ENCODE data around the gene BORCS6.

Gene BORCS6

DNA sequence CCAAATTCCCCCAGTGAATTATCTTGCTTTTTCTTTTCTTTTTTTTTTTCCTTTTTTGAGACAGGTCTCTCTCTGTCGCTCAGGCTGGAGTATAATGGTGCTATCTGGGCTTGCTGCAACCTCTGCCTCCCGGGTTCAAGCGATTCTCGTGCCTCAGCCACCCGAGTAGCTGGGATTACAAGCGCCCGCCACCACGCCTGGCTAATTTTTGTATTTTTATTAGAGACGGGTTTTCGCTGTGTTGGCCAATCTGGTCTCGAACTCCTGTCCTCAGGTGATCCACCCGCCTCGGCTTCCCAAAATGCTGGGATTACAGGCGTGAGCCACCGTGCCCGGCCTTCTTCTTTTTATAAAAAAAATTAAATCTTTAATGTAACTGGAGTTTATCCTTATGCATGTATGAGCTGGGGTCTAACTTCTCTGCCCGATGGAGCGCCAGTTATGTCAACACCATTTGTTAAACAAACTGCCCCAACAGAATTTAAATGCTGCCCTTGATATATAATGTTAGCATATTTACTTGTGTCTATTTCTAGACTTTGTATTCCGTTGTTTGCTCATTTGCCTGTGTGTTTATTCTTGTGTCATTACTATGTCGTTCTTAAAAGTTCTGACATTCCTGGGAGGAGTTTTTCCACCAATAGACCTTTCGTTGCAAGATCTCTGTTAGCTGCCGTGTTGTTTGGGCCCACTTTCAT lies 20.9 kb upstream of the BORCS6 start:
- no peak for DNase-seq (ENCODE audit: low read depth in 2 of 2)

DNA sequence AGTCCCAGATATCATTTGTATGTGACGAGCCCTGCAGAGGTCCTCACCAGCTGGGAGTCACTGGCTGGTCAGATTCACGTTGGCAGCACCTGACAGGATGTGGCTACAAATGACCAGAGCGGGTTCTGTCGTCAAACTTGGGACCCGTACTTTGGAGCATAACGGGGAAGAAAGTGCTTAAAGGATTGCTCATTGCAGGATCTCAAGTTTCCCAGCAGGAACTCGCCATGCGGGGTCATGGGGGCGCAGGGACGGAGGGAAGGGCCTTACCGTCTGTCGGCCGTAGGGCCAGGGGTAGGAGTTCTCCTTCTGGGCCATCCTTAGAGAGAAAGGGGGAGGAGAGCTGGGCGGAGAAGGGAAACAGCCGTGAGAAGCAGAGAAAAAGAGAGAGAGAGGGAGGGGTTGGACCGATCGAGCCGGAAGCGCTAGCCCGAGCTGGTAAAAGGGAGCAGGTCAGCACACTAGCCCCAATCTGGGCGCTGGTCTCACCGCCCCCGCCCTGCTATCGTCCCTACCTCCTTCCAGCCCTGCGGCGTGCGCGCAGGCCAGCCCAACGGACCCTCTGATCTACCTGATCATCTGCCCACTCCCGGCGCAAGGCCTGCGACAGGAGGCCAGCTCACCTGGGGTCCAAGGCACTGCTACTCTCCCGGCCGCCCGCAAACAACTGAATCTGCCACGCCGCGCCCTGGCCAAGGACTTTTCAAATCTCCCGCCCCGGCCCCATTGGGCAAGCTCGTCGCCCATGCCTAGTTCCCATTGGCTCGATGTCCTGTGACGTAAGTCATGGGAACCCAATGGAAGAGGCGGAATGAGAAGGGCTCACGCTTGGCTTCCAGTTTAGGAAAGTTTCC lies 20.2 kb upstream of the BORCS6 start, which contains the start of gene AURKB:
TSS of gene AURKB (minus strand) at position 669 of the 854 bp plus-strand sequence. CDS start at position 318, 351 bp downstream.
- DNase-seq (ENCODE audit: low read depth in 2 of 2) = peak; percentile 84 to 91

DNA sequence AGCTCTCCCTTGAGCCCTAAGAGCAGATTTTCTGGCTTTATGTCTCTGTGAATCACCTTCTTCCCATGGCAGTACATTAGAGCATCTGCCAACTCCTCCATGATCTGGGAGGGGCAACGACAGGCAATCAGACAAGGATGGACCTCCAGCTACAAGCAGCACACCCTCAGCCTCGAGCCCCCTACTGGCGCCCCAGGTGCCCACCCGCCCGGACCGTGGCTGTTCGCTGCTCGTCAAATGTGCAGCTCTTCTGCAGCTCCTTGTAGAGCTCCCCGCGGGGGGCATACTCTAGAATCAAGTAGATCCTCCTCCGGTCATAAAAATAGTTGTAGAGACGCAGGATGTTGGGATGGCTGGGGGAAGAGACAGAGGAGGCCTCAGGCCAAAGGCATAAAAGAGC lies 16.6 kb upstream of the BORCS6 start:
- no peak for DNase-seq (ENCODE audit: low read depth in 2 of 2)

DNA sequence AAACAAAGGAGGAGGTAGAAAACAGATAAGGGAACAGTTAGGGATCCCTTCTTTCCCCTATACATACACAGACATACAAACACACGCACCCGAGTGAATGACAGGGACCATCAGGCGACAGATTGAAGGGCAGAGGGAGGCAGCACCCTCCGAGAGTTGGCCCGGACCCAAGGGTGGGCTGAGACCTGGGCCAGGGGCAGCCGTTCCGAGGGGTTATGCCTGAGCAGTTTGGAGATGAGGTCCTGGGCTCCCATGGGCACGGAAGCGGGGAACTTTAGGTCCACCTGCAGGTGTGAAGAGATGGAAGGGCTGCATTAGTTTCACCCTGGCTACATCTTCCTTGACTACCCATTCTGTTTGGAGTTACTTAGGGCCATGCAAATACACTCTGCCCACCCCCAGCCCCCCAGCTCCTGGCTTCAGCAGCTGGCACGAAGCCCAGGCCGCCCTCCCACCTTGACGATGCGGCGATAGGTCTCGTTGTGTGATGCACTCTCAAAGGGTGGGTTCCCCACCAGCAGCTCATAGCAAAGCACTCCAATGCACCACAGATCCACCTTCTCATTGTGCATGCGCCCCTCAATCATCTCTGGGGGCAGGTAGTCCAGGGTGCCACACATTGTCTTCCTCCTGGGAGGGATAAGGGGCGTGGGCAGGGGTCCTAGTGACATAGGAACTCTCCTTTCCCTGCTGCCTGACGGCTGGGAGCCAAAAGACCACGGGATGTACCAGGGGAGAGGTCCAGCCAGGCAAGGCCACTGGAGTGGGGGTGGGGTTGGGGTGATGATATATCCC lies 15.0 kb upstream of the BORCS6 start:
- no peak for DNase-seq (ENCODE audit: low read depth in 2 of 2)

DNA sequence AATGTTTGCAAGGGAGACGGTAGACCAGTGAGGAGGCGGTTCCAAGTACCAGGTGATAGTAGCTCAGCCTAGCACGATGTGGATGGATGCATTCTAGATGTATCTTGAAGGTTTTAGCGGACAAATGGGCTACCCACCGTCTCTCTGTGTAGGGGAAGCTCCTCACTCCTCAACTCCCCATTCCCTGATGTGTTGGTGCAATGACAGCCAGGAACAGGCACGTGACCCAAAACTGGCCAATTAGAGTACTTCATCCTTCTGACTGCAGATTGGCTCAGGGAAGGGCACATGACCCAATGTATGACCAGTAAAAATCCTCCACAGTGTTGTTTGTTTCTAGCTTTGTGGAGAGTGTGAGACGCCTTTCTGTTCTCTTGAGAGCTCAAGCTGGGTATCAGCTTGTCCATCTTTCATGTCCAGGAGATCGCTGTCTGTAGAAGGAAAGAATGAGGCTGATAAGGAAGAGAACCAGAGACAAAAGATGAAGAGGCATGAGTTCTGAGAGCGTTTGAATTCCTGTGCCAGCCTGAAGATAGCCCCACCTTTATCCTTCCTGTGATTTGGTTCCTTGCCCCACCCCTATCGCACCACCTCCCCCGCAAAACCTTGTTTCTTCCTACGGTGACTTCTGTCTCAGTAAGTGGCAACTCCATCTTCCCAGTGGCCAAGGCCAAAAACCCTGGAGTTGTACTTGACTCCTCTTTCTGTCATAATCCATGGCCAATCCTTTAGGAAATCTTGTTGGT lies 2.3 kb upstream of the BORCS6 start:
- DNase-seq (ENCODE audit: low read depth in 2 of 2) = no peak

DNA sequence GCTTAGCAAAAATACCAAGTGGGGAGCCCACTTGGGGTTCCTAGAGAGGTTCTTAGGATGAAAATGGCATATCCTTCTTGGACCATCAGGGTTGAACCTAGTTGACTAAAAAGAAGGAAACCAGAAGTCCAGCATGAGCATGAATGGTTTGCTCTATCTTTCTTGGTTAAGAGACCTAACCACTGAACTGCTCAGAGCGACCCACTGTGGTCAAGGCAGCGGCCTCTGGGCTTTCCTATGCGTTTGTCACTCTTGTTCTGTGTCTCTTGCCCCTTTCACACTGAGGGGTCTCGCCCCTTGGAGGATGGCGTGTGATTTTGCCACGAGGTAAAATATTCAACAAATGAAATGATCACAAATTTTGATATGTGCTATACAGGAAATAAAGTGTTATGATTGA lies 526 bp upstream of the BORCS6 start:
- no peak for DNase-seq (ENCODE audit: low read depth in 2 of 2)

DNA sequence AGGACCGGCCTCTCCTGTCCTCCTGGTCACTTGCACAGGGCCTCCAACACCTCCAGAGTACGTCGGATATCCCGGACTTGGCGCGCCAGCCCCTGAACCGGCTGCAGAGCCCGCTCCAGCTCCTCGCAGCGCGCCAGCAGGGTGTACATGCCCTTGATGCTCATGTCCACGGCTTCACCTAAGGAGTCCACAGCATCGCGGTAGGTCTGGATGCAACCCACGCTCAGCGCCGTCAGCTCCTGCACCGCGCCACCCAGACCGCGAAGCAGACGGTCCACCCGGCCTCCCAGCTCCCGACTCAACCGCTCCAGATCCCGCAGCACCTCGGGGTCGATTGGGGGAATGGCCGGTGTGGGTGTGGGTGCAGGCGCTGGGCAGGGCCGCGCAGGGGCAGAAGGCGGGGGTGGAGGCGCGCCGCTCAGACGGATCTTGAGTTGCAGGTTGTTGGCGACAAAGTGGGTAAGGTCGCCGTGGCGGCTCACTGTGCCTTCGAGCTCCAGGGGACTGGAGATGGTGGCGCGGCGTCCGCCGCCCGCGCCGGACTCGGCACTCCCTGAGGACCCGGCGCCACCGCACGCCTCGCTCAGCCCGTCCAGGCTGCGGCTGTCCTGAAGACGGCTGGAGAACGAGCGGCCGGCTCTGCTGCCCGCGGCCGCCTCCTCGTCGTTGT lies 804 bp downstream of the BORCS6 start:
- no peak for DNase-seq (ENCODE audit: low read depth in 2 of 2)

DNA sequence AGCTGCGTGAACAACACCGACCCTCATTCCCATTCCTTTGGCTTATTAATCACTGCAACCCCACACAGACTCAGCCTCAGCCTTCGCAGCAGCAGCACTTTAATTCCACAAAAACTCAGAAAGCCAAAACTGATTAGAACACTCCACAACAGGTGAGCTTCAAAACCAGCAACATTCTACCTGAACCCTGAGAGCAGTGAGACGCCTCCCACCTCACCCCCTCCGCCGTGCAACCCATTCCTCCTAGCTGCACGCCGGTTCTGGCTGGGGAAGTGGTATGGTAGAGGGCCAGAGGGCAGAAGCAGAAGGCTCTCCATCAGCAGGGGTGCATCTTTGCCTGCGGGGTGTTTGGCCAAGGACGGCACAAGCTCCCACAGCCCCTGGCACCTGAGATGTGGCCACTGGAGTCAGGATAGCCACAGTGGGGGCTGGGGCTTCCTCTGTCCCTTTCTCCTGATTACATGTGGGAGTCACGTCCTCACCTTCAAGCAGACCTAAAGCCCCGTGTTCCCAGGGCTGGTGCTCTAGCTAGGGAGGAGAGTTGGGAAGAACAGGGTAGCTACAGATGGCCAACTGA lies 1.6 kb downstream of the BORCS6 start:
- DNase-seq (ENCODE audit: low read depth in 2 of 2) = no peak

DNA sequence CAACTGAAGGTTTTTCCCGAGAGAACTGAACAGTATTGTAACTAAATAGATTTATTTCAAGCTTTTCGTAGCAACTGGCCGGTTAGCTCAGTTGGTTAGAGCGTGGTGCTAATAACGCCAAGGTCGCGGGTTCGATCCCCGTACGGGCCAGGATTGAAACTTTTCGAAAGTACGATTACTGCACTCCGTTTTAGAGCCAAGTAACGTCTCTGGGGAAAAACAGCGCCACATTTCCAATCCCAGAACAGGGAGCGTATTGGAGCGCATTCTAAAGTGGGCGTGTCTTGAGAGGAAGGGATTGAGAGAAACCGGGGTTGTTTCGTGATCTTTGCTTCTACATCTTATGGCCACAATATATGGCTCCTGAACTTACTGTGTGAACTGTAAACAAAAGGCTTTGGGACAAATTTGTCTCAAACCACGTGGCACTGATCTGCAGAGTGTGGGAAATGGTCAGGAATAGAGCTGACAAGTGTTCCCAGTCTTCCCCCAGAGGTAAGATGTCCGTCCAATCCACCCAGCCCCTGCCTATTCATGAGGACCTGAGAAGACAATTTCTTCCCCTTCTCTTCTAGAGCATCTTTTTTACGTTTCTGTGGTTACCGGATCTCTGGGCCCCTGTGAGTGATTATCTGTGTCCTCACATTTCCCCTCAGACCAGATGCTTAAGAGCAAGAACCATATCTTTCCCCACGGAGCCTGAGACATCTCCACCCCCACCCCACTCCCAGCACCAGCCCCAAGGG lies 2.3 kb downstream of the BORCS6 start:
- DNase-seq (ENCODE audit: low read depth in 2 of 2) = peak; percentile 75 to 89

DNA sequence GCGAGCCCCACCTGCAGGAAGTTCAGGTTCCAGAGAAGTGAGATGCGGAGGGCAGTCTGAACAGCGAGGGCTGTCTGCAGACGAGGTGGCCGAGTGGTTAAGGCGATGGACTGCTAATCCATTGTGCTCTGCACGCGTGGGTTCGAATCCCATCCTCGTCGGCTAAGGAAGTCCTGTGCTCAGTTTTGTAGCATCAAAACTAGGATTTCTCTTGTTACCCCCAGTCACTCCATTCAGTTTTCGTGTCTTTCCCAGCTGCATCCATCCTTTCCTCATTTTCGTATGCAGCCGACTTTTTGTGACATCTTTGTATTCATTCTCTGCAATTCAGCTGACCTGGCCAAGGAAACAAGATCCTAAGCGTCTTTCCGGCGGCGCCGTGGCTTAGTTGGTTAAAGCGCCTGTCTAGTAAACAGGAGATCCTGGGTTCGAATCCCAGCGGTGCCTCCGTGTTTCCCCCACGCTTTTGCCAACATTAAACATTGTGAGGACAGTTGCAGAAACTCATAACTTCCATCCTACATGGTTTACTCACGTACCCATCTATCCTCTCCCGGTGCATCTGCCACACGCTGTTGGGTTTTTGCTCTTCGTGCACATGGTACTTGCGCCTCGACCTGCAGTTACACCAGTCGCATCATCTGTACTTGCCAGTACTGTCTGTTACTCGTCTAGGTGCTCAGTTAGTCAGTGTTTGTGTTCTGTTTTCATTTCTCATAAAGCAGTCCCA lies 3.0 kb downstream of the BORCS6 start:
- peak; percentile 89 to 97 for DNase-seq (ENCODE audit: low read depth in 2 of 2)

DNA sequence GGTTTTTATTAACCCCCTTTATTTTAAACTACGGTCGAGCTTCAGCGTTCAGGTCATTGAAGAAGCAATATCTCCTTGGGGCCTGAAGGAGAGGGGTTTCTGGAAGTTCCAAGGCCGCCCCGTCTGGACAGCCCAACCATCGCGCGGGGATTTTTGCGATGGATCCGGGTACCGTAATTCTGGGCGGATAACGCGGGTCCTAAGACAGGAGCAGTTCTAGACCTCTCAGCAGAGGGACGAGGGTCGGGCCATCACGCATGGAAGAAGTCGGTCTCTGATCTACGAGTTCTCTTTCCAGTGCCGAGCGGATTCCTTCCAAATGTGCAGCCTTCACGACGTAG lies 3.6 kb downstream of the BORCS6 start:
- no peak for DNase-seq (ENCODE audit: low read depth in 2 of 2)

DNA sequence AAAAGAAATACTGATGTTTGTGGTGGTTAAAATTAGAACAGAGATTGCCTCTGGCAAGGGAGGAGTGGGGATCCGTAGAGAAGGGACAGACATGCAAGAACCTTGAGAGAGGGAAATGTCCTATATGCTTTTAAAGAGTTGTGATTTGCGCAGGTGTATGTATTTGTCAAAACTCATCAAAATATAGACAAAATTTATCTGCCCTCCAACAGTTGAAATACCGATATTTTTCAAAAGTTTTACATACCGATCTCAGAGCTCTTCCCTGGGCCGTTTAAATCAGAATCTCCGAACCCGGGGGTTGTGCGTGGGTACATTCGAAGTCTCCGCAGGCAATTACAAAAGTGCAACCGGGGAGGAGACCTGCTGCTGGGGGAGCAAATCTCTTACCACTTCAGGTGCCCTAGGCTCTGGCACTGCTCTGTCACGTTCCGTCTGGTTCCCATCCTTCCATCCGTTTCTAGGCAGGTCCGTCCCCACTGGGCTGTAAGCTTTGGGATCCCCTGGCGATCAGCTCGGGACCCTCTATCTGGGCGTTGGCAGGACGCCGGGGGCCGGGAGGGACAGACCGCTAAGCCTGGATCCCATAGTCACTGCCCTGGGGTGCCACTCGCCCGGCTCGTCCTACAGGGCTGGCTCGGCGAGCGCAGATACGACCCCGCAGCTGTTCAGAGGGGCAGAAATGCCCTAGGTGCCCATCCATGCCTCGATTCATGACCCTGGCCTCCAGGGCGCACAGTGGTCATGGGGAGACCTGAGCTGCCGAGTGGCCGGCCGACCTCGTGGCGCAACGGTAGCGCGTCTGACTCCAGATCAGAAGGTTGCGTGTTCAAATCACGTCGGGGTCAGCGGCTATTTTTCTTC lies 4.2 kb downstream of the BORCS6 start:
- peak; percentile 86 to 90 for DNase-seq (ENCODE audit: low read depth in 2 of 2)

DNA sequence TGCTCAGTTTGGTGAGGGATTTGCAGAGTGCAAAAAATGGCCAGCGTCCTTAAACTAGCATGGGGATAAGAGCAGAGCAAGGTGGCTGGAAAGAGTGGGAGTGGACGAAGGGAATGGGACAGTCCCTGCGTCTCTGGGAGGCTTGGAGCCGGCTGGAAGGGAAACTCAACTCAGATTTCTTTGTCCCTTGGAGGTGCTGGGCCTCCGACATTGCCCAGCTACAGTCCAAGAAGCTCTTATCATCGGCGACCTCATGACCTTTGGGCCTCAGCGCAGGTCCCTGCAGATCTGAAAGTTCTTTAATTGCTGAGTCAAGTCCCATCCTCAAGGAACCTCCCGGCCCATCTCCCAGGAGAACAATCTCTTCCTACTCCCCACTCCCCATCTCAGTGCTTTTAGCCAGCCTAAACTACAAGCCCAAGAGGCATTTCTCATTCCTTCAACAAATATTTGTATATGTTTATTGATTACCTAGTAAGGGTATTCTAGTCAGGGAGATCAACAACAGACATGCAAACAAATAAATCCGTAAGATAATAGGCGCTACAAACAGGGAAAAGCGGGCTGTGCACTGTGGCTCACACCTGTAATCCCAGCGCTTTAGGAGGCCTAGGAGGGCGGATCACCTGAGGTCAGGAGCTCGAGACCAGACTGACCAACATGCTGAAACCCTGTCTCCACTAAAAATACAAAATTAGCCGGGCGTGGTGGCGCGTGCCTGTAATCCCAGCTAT lies 12.8 kb downstream of the BORCS6 start:
- no peak for DNase-seq (ENCODE audit: low read depth in 2 of 2)

DNA sequence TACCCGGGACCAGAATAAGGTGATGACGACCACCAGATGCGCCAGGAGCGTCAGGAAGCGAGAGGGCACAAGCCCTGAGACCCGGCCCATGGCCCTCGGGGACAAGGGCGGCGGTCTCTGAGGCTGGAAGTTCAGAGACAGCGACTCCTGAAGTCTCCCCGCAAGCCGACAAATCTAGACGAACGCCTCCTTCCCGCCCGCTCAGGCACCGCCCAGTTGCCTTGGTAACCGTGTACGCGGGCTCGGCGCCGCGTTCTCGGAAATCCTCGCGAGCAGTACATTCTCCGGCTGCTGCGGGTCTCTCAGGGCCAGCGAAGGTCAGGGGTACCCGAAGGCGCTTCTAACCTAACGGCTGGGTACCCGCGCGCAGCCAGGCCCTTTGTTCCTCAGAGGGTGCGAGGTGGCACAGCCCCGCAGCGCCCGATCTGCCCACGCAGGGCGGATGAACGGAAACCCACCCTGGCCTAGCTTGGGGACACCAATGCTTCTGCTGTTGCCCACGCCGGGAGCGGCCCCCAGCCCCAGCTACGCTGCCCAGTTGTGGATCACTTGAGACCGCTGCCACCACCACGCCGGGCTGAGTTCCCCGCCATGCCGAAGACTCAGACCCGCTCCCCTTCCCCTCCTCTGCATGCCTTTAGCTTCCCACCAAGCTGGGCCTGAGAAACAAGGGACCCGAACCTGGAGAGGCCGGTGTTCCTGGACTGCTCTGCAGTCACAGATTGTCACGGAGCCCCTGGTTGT lies 13.6 kb downstream of the BORCS6 start, which contains the start of gene TMEM107:
TSS of gene TMEM107 (minus strand) at position 184 of the 744 bp plus-strand sequence. CDS start at position 90, 94 bp downstream.
- peak; percentile 74 to 85 for DNase-seq (ENCODE audit: low read depth in 2 of 2)

DNA sequence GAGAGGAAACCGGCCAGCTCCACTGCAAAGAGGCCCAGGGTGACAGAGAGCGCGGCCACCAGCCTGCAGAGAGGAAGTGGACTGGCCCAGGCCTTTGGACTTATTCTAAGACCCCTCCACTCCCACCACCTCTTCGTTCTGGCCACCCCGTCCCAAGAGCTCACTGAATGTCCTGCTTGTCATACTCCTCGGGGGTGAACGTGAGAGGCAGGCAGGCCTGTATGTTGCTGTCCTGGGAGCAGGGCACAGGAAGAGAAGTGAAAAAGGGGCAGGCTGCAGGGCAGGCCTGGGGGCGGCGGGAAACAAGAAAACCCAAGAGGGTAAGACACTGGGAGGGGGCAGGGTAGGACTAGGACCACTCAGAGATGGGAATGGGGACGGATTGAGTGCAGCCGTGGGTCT lies 14.2 kb downstream of the BORCS6 start:
- DNase-seq (ENCODE audit: low read depth in 2 of 2) = no peak

DNA sequence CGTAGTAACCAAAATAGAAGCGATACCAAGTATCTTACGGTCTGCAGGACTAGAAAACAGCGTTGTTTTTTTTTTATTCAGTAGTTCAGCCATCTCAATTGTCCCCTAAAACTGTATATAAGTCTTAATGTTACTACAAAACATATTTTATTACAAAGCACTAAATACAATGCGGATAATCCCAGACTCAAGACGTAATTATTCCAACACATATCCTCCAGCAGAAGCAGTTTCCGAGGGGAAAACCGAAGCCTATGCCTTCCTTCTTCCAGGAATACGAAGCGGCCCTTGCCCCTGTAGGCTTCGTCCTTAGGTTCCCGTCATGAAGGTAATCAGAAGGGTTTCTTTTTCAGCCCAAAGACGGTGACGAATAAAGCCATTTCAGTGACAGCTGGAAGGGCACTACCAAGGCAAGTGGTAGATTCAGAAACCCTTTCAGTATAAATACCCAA lies 16.1 kb downstream of the BORCS6 start:
- no peak for DNase-seq (ENCODE audit: low read depth in 2 of 2)

All from stimulated activated CD8-positive, alpha-beta memory T cell treated with anti-CD3 and anti-CD28 coated beads, Interleukin-2, amount 100 ng/mL, for 48 hours (primary cell).